ENCODE data around the gene YBEY.
"Not testable (repeated sequence)": the region's sequence is repeated elsewhere in the genome, so short reads cannot be mapped to it uniquely, and the experiment has no call there.

The YBEY gene

GRCh38 chr21:46304955-46305354 is 18.8 kb downstream of the YBEY start:
- no peak for DNase-seq (ENCODE audit: low read depth)

- DNase-seq (ENCODE audit: low read depth), result no peak
Measured at GRCh38 chr21:46307625-46308024, 21.5 kb downstream of the YBEY start.

DNA sequence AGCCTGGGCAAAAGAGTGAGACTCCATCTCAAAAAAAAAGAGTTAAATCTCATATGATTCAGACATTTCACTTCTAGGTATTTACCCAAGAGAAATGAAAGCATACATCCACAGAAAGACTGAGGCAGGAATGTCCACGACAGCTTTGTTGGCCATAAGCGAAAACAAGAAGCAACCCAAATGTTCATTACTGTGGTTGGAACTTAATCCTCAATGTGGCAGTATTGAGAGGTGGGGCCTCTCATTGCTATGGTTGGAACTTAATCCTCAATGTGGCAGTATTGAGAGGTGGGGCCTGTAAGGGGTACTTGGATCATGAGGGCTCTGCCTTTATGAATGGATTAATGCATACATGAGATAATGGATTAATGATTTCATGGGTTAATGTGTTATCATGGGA is 22.3 kb downstream of the YBEY start:
- DNase-seq (ENCODE audit: low read depth), result no peak

DNA sequence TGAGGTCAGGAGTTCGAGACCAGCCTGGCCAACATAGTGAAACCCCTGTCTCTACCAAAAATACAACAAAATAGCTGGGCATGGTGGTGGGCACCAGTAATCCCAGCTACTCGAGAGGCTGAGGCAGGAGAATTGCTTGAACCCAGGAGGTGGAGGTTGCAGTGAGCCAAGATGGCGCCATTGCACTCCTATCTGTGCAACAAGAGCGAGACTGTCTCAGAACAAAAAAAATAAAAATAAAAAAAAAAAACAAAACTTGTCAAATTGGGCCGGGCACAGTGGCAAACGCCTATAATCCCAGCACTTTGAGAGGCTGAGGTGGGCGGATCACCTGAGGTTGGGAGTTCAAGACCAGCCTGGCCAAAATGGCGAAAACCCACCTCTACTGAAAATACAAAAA is 24.1 kb downstream of the YBEY start:
- not testable (repeated sequence) for DNase-seq (ENCODE audit: low read depth)

- no peak for DNase-seq (ENCODE audit: low read depth)
Measured at GRCh38 chr21:46311568-46311967, 25.4 kb downstream of the YBEY start.

DNA sequence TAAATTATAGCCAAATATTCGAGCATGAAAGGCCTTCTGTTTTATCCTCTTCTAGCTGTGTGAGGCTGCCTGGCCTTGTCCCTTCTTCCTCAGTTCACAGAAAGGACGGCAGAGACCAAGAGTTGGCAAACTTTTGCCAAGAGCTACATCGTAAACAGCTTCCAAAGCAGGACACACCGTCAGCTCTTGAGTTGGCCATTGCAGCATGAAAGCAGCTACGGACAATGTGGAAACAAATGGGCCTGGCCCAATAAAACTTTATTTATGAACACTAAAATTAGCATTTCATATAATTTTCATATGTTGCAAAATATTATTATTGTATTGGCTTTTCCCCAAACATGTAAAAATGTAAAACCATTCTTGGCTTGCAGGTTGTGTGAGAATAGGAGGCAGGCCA is 26.8 kb downstream of the YBEY start:
- DNase-seq (ENCODE audit: low read depth), result no peak

DNA sequence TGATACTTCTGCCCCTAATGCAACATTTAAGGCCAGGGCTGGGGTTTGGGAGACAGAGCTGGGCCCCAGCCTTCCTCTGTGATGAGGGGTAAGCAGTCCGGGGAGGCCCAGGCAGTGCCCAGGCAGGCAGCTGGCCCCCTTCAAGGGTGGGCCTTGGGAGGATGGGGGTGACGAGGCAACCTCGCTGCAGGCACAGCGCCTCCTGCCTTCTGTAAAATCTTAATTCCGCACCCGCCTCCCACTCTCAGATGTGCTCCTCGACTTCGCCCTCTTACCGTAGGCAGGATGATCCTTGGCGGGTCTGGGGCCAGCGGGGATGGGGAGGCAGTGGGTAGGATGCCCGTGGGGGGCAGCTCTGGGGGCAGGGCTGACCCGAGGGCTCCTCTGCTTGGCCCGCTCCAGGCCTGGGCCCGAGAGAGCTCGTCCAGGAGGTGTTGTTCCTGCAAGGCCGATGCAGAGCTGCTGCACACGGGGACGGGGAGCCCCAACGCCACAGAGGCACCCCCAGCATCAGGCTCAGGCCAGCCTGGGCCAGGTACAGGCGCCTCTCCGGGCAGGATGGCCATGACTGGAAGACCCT is 28.4 kb downstream of the YBEY start:
- no peak for DNase-seq (ENCODE audit: low read depth)

- no peak for DNase-seq (ENCODE audit: low read depth)
Measured at GRCh38 chr21:46316708-46317324, 30.7 kb downstream of the YBEY start.

DNA sequence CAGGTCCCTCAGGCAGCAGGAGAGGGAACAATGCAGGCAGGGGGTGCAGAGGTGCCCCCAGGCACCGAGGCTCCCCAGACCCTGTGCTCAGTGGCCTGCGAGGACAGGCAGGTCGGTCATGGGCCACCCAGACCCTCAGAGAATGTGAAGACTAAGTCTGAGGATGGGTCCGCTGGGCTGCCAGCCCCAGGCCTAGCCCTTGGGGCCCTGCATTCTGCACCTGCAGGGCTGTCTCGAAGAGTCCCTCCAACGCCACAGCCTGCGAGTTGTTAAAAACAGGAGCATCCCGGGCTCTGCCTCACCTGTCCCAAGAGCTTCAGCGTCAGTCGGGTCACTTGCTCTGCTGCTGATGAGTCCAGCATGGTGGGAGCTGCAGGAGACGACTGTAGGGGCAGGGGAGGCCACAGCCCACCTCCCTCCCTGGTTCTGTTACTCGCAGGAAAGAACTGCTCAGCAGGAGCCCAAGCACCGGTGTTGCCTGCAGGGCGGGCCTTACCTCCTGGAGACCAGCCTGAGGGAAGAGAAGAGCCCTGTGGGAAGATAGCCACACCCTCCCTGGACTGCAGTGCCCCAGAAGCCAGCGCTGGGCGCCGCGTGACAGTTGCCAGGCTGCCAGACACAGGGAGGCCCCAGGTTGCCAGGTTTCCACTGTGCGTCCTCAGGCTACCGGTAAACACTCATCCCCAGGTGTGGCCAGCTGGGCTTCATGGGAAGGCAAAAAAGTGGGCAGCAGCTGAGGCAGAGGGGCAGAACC is 31.7 kb downstream of the YBEY start:
- DNase-seq (ENCODE audit: low read depth), result no peak

GRCh38 chr21:46318464-46318845 is 32.3 kb downstream of the YBEY start:
- DNase-seq (ENCODE audit: low read depth), result no peak

- no peak for DNase-seq (ENCODE audit: low read depth)
Measured at GRCh38 chr21:46319186-46319585, 33.0 kb downstream of the YBEY start.

GRCh38 chr21:46320331-46320801 is 34.2 kb downstream of the YBEY start:
- no peak for DNase-seq (ENCODE audit: low read depth)

DNA sequence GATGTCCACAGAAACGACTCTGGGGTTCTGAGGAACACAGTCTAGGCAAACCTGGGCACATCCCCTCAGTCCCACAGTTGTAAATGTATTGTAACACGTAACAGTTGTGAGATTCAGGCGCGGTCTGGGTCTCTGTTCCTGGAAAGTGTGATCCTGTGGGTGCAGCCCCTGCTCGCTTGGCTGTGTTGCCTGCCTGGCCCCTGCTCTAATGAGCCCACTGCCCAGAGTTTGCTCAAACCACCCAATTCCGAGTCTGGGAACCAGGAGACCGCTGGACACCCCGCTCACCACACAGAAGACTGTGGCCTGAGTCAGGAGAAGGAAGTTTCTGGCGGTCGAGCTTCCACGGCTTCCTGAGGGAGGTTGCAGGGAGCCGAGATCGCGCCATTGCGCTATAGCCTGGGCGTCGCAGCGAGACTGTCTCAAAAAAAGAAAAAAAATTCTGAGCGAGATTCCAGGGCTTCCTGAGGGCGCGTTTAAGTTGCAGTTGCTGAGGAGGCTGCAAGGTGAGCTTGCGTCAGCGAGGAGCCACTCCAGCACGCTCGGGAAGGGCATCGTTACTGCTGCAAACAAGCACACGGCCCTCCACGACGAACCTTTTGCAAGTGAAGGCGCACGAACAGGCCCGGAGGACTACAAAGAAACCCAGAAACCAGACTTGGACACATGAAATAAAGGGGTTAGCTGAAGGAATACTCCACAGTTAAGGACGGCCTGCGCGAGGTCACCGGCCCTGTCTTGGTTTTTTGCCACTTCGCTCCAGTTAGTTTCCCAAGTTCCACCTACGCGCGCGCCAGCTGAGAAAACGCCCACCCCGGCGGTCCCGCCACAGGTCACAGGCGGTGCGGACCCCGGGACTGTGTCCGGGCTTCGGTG is 36.4 kb downstream of the YBEY start:
- DNase-seq (ENCODE audit: low read depth), result no peak

DNA sequence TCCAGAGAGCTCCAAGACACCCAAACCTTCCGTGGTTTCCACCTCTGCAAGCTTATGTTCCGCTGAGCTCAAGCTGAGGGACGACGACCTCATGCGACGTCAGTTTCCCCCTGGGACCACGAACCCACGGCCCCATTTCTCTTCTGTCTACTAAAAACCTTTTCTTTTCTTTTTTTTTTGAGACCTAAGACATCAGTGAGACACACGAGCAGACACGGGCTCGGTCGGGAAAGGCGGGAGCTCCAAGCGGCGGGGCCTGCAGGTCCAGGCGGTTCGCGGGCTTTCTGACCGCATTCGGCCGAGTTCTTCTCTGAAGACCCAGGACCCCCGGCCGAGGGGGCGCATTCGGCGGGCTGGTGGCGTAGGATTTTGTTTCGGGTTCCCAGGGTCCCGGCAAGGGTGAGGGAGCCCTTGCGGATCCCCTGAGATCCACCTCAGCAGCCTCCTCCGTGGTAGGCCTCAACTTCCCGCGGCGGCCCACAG is 37.1 kb downstream of the YBEY start:
- DNase-seq (ENCODE audit: low read depth), result no peak

- peak; percentile 85 for DNase-seq (ENCODE audit: low read depth)
Measured at GRCh38 chr21:46323710-46324389, 37.7 kb downstream of the YBEY start, which contains the start of the genes C21orf58 and PCNT. C21orf58 (minus strand) TSS chr21:46323870; CDS start chr21:46322738, 1,132 bp downstream. PCNT (plus strand) TSS chr21:46324156; CDS start chr21:46324229, 73 bp downstream.

GRCh38 chr21:46324390-46325072 is 38.4 kb downstream of the YBEY start:
- no peak for DNase-seq (ENCODE audit: low read depth)

GRCh38 chr21:46325073-46325912 is 39.2 kb downstream of the YBEY start:
- DNase-seq (ENCODE audit: low read depth), result no peak

DNA sequence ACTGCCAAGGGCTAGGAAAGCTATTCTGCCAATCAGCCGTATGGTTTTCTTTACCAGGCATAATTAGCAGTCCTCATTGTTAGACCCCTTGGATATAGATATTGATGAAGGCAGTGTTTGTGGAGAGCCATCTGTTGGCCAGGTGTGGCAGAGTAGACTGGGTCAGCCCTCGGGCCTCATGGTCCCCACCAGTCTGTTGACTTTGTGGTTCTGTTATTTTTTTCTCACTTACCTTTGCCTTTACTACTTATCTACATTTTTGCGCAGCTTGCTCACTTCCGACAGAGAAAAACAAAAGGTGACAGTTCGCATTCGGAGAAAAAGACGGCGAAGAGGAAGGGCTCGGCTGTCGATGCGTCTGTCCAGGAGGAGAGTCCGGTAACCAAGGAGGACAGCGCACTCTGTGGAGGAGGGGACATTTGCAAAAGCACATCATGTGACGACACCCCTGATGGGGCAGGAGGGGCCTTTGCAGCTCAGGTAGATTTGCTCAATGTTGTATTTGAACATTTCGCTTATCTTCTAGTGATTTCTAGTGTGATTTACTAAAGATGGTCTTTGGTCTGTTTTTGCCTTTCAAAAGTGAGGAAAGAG is 40.1 kb downstream of the YBEY start:
- no peak for DNase-seq (ENCODE audit: low read depth)

DNA sequence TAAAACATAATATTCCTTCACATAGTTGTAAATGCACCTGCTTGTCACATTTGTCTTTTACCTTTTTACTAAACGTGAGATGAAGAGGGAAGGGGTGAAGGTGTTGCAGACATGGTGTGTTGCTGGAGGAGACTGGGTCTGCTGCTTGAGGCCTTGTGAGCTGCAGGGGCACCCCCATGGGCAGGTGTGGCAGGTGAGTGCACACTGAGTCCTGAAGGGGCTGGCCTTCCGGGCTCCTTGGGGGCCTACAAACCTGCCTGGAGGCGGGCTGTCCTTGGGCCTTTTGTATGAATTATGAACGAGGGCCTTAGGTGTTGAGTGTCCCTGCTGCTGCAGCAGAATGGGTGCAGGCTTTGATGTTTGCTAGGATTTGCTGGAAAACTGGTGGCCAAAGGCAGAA is 41.6 kb downstream of the YBEY start:
- no peak for DNase-seq (ENCODE audit: low read depth)

- no peak for DNase-seq (ENCODE audit: low read depth)
Measured at GRCh38 chr21:46328151-46328550, 42.0 kb downstream of the YBEY start.

Data from non-pigmented ciliary epithelial cell (primary cell).